Measurements from ENCODE around the gene DDA1.
A peak's percentile ranks its signal among the peaks of the same experiment; 100 is the strongest.

Gene DDA1

DNA sequence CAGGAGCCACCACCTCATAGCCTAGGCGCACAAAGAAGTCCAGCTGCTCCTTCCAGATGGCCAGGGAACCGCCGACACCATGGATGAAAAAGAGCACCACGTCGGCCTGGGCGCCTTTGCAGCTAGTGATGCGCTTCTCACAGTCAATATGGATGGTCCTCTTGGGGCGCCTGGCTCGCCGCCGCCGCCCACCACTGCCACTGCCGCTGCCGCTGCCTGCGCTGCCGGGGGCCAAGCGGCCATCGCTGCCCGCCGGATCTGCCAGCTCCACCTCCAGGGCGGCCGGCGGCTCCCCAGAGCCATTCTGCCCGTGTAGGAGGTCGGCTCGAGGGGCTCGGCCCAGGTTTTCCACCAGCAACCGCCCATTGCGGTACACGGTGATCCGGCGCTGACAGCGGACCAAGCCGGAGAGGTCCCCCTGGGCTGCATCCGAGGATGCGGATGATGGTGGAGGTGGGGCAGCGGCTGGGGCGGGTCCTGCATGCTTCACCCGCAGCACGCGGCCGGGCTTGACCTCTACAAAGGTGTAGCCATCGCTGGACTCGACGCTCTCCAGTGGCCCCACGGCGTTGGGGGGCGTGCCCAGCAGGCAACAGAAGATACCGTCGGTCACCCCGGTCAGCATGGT is 8.3 kb upstream of the DDA1 start:
- no peak overlapping the region for H3K4me3 ChIP-seq (ENCODE audit: low read depth, low read length)
- TF ChIP-seq, protein P1, sequence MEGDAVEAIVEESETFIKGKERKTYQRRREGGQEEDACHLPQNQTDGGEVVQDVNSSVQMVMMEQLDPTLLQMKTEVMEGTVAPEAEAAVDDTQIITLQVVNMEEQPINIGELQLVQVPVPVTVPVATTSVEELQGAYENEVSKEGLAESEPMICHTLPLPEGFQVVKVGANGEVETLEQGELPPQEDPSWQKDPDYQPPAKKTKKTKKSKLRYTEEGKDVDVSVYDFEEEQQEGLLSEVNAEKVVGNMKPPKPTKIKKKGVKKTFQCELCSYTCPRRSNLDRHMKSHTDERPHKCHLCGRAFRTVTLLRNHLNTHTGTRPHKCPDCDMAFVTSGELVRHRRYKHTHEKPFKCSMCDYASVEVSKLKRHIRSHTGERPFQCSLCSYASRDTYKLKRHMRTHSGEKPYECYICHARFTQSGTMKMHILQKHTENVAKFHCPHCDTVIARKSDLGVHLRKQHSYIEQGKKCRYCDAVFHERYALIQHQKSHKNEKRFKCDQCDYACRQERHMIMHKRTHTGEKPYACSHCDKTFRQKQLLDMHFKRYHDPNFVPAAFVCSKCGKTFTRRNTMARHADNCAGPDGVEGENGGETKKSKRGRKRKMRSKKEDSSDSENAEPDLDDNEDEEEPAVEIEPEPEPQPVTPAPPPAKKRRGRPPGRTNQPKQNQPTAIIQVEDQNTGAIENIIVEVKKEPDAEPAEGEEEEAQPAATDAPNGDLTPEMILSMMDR (conservative IDR thresholded peaks at IDR 0.05; ENCODE audit: low read depth, low read length), result no peak
- no peak for DNase-seq (ENCODE audit: low read depth)

DNA sequence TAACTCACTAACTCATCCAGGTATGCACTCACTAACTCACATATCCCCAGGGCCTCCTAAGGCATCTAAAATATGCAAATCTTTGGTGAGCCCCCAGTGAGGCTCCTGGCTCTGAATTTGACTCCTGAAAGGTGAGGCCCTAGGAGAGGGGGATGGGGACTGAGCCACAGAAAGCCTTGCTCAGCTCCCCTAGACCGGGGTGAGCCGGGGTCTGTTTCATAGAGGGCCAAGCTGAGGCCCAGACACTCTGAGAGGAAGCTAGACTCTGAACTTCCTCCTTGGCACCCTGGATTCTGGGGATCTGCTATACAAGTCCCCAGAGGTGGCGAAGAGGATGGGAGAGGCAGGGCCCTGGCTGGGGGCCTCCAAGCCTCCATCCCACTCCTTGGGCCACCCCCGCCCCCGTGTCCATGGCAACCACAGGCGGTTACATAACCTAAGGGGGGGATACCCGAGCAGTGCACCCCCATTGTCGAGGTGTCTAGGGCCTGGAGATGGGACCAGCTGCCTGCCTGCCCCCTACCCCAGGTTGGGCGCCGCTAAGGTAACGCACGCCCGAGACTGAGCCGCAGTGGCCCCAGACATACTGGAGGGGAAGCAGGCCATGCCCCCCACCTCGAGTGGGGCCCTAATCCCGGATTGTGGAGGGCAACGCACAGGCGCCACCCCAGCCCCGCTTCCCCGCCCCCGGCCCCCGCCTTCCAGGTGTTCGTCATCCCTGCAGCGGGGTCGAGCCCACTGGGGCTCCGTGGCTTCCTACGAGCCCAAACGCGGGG is 6.8 kb upstream of the DDA1 start:
- TF ChIP-seq, protein P1 (conservative IDR thresholded peaks at IDR 0.05; ENCODE audit: low read depth, low read length), result no peak
- no peak for DNase-seq (ENCODE audit: low read depth)

DNA sequence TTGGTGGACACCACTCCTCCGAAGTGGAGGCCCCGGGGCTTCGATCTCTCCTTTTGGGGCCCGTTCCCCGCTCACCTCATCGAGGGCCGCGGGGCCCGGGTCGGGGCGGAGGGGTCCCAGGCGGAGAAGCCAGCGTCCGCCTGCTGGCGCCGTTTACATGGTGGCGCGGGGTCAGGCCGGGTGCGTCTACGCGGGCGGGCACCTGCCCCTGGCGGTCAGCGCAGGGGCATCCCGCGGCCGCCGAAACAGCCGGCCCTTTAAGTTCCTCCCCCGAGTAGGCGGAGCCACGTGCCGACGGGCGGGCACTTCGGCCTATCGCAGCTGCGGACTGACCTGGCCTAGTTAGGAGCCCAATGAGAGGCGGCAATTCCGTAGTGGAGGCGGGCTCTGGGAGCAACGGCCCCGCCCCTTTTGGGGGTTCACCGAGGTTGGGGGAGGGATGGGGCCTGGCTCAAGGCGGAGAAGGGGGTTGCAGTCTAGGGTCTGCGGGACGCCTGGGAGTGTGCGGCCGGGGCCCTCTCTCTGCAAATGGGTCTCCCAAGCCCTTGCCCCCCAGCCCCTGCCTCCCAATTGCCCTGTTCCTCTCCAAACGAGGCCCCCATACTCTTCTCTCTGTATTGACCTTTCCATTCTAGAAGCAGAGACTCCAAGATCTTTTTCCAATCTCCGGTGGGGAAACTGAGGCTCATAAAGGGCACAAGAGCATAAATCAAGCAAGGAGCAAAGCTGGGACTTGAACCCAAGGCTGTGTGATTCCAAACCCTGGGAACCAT is 6.0 kb upstream of the DDA1 start, which contains the start of gene ABHD8:
Gene ABHD8 (minus strand): TSS at position 259 of the 773 bp plus-strand sequence. CDS start 1,809 bp downstream, outside the sequence.
- TF ChIP-seq, protein P1 (conservative IDR thresholded peaks at IDR 0.05; ENCODE audit: low read depth, low read length), result no peak
- H3K4me3 ChIP-seq (ENCODE audit: low read depth, low read length), result peak within 1 kb of the TSS; percentile 75
- DNase-seq (ENCODE audit: low read depth), result peak; percentile 97

More for the DNA sequence above, 6.8 kb upstream of the DDA1 start:
- H3K4me3 ChIP-seq (ENCODE audit: low read depth, low read length), result peak overlapping the region; percentile 75

DNA sequence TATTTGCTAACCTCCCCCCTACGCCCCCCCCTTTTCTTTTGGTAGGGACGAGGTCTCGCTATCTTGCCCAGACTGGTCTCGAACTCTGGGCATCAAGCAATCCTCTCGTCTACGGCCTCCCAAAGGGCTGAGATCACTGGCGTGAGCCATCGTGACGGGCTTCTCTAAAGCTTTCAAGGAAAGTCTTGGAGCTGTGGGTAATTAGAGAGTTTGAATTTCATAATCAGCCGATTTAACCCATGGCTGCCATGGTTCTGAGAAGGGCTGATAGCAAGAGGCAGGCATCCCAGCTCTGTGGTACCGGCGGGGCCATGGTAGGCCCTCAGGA is 5.5 kb upstream of the DDA1 start:
- no peak for DNase-seq (ENCODE audit: low read depth)
- no peak overlapping the region for H3K4me3 ChIP-seq (ENCODE audit: low read depth, low read length)
- TF ChIP-seq, protein P1 (conservative IDR thresholded peaks at IDR 0.05; ENCODE audit: low read depth, low read length), result no peak

DNA sequence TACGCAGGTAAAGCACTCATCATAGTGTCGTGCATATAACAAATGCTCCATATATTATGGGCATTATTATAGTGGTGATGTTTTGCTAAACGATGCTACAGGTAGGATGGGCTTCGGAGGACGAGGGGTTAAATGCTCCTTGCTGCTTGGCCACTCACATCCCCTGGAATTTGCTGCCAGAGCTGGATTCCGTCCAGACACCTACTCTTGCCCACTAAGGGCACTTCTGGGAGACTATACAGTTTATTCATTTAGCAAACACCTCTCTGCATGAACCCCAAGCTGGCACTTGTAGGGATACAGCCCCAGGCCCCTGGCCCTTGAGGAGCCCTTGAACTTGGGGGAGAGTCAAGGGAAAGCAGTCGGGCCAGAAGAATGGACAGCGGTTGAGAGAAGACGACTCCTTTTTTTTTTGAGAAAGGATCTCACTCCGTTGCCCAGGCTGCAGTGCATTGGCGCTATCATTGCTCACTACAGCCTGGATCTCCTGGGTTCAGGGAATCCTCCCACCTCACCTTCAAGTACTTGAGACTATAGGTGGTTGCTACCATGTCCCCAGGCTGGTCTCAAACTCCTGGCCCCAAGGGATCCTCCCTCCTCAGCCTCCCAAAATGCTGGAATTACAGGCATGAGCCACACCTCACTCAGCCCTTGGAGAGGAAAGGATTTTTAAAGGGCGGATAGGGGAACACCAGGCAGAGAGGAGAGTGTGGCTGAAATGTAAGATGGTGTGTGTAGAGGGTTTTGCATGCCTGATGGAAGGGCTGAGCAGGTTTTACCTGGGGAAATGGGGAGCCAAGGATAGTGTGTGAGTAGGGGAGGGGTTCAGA is 4.8 kb upstream of the DDA1 start:
- DNase-seq (ENCODE audit: low read depth), result no peak
- no peak overlapping the region for H3K4me3 ChIP-seq (ENCODE audit: low read depth, low read length)

DNA sequence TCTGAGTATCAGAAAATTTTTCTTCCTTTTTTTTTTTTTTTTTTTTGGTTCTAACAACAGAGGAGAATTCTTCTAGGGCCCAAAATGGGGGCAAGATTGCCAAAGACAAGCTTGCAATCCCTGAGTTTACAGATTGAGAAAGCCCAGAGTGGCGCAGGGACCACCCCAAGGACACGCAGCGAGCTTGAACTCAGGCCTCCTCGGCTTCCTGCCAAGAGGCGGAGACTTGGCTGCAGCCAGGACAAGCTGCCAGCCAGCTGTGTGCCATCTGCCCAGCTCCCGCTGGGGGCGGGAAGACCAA is 4.2 kb upstream of the DDA1 start:
- DNase-seq (ENCODE audit: low read depth), result no peak
- TF ChIP-seq, protein P1 (conservative IDR thresholded peaks at IDR 0.05; ENCODE audit: low read depth, low read length), result no peak
- H3K4me3 ChIP-seq (ENCODE audit: low read depth, low read length), result peak overlapping the region; percentile 89

More for the DNA sequence above, 4.8 kb upstream of the DDA1 start:
- TF ChIP-seq, protein P1 (conservative IDR thresholded peaks at IDR 0.05; ENCODE audit: low read depth, low read length), result no peak

Measured in choroid plexus epithelial cell (primary cell).